Calu3 (cell line): ENCODE measurements around the gene SPON1. TPM values are rescaled to one million over a fixed set of nuclear protein-coding genes. Genes with fewer than 3 reads are reported as not detected.

Experiments
- BruUV-seq: library from RNA; stranded (reverse); fragments of 400-500 nt; replicated peaks from 2 replicates; lab custom pipeline; 2021; lab: Mats Ljungman, UMichigan
- CTCF ChIA-PET: fragments of 300-600 bp; sonication (Branson Sonifier 250); formaldehyde crosslinking; loops from one replicate; lab custom pipeline; 2022; ENCODE audit warnings: antibody characterized with exemption; lab: Charles Lee
- DNase-seq: peaks from one replicate; pipeline ENCODE4 v3.0.0; 2022
- H3K27ac Mint-ChIP-seq: one replicate; pipeline ENCODE4 v1.8.0; 2022; ENCODE audit warnings: mixed read lengths; ENCODE audit not compliant: unreplicated experiment
- H3K27me3 Mint-ChIP-seq: one replicate; pipeline ENCODE4 v1.8.0; 2022; ENCODE audit warnings: mixed read lengths; ENCODE audit not compliant: unreplicated experiment
- H3K36me3 Mint-ChIP-seq: one replicate; pipeline ENCODE4 v1.8.0; 2022; ENCODE audit warnings: mild to moderate bottlenecking, moderate library complexity, mixed read lengths; ENCODE audit not compliant: insufficient read depth, unreplicated experiment
- H3K4me1 Mint-ChIP-seq: one replicate; pipeline ENCODE4 v1.8.0; 2022; ENCODE audit warnings: mild to moderate bottlenecking, low read depth, mixed read lengths; ENCODE audit not compliant: unreplicated experiment
- H3K4me3 Mint-ChIP-seq: one replicate; pipeline ENCODE4 v1.8.0; 2022; ENCODE audit warnings: mild to moderate bottlenecking, low read depth, moderate library complexity, mixed read lengths; ENCODE audit not compliant: unreplicated experiment
- H3K9me3 Mint-ChIP-seq: one replicate; pipeline ENCODE4 v1.8.0; 2022; ENCODE audit warnings: low read depth, mixed read lengths; ENCODE audit not compliant: unreplicated experiment
- CTCF ChIP-seq: fragments of 200-600 bp; IDR thresholded peaks from one replicate; pipeline ENCODE4 v1.8.0; 2022; ENCODE audit warnings: antibody characterized with exemption; ENCODE audit not compliant: unreplicated experiment
- intact Hi-C: fragments of 100-400 bp; cut with micrococcal nuclease; formaldehyde crosslinking; loops from one replicate; pipeline ENCODE4 v1.10.0; 2022; ENCODE audit not compliant: unreplicated experiment
- total RNA-seq: library from RNA; stranded (reverse); gene quantifications from 2 replicates; pipeline ENCODE4 v1.2.3, GENCODE V29; 2022

The SPON1 gene
- total RNA-seq, 1 experiment from 2014 or later: not detected

- no peaks in the 10 kb centered on the region for H3K27me3 Mint-ChIP-seq
- DNase-seq: no peak
- no peak overlapping the region for H3K27ac Mint-ChIP-seq
- no peaks in the 10 kb centered on the region for H3K9me3 Mint-ChIP-seq
- CTCF ChIA-PET: no interaction called here
- H3K4me3 Mint-ChIP-seq: no peak overlapping the region
- BruUV-seq: no TSS peak
- H3K4me1 Mint-ChIP-seq: no peaks in the 10 kb centered on the region
- no peak for TF ChIP-seq CTCF
- H3K36me3 Mint-ChIP-seq: no peaks in the 10 kb centered on the region
- intact Hi-C loops: no loop called here
Observed at GRCh38 chr11:14102766-14103165, 140.2 kb downstream of the SPON1 start.

- H3K27ac Mint-ChIP-seq: no peak overlapping the region
- no peaks in the 10 kb centered on the region for H3K4me1 Mint-ChIP-seq
- no TSS peak for BruUV-seq
- TF ChIP-seq CTCF: no peak
- CTCF ChIA-PET: no interaction called here
- intact Hi-C loops: no loop called here
- H3K9me3 Mint-ChIP-seq: no peaks in the 10 kb centered on the region
- no peaks in the 10 kb centered on the region for H3K27me3 Mint-ChIP-seq
- no peak overlapping the region for H3K4me3 Mint-ChIP-seq
- DNase-seq: no peak
- H3K36me3 Mint-ChIP-seq: no peaks in the 10 kb centered on the region
Observed at GRCh38 chr11:14105446-14105845, 142.9 kb downstream of the SPON1 start.

- TF ChIP-seq CTCF: no peak
- no peak overlapping the region for H3K27ac Mint-ChIP-seq
- intact Hi-C loops: no loop called here
- no peak overlapping the region for H3K4me3 Mint-ChIP-seq
- no peaks in the 10 kb centered on the region for H3K4me1 Mint-ChIP-seq
- CTCF ChIA-PET: no interaction called here
- no peaks in the 10 kb centered on the region for H3K36me3 Mint-ChIP-seq
- DNase-seq: no peak
- no peaks in the 10 kb centered on the region for H3K27me3 Mint-ChIP-seq
- H3K9me3 Mint-ChIP-seq: no peaks in the 10 kb centered on the region
- BruUV-seq: no TSS peak
Observed at GRCh38 chr11:14106303-14107049, 144.0 kb downstream of the SPON1 start.

GRCh38 chr11:14107050-14107430, 144.5 kb downstream of the SPON1 start:
- H3K27ac Mint-ChIP-seq: no peak overlapping the region
- DNase-seq: no peak
- H3K36me3 Mint-ChIP-seq: no peaks in the 10 kb centered on the region
- no peak for TF ChIP-seq CTCF
- no peaks in the 10 kb centered on the region for H3K9me3 Mint-ChIP-seq
- no TSS peak for BruUV-seq
- no peaks in the 10 kb centered on the region for H3K27me3 Mint-ChIP-seq
- no peak overlapping the region for H3K4me3 Mint-ChIP-seq
- intact Hi-C loops: no loop called here
- CTCF ChIA-PET: no interaction called here
- H3K4me1 Mint-ChIP-seq: no peaks in the 10 kb centered on the region
